Measurements from ENCODE around the gene SRPK2.
A peak's percentile ranks its signal among the peaks of the same experiment; 100 is the strongest.

SRPK2 gene

GRCh38 chr7:105389088-105389650 is 448 bp upstream of the SRPK2 start:
- peak overlapping the region; percentile 53 to 56 for H3K4me3 ChIP-seq (ENCODE audit: low read depth in 1 of 2, low read length in 1 of 2)
- H3K27me3 ChIP-seq, result peaks cover 38% of the 10 kb centered on the region
- H3K4me1 ChIP-seq (ENCODE audit: control insufficient read depth in 1 of 2, insufficient read depth in 1 of 2, low read depth in 1 of 2, low read length in 1 of 2), result peaks cover 13 to 14% of the 10 kb centered on the region in 2 experiments
- no peak for TF ChIP-seq CTCF (IDR thresholded peaks at IDR 0.05)
- H3K27ac ChIP-seq, result peak overlapping the region; percentile 86
- H3K36me3 ChIP-seq, result peaks cover 8% of the 10 kb centered on the region
- no peaks in the 10 kb centered on the region for H3K9me3 ChIP-seq

- Histone ChIP-seq H3K9me3 (no peaks in the 10 kb centered on the region), H3K27me3 (peaks cover 38% of the 10 kb centered on the region), H3K36me3 (peaks cover 8% of the 10 kb centered on the region), H3K27ac (peak overlapping the region; percentile 86), H3K4me3 (ENCODE audit: low read depth in 1 of 2, low read length in 1 of 2) (peak overlapping the region; percentile 78 to 92), H3K4me1 (ENCODE audit: control insufficient read depth in 1 of 2, insufficient read depth in 1 of 2, low read depth in 1 of 2, low read length in 1 of 2) (peaks cover 13 to 14% of the 10 kb centered on the region in 2 experiments)
- TF ChIP-seq CTCF (IDR thresholded peaks at IDR 0.05), result no peak
Observed at GRCh38 chr7:105387508-105388355, 989 bp downstream of the SRPK2 start.

GRCh38 chr7:105377903-105378302 is 10.8 kb downstream of the SRPK2 start:
- no peak for TF ChIP-seq CTCF (IDR thresholded peaks at IDR 0.05)
- Histone ChIP-seq H3K27ac (no peak overlapping the region), H3K27me3 (no peaks in the 10 kb centered on the region), H3K4me1 (ENCODE audit: control insufficient read depth in 1 of 2, insufficient read depth in 1 of 2, low read depth in 1 of 2, low read length in 1 of 2) (no peaks in the 10 kb centered on the region), H3K9me3 (no peaks in the 10 kb centered on the region), H3K4me3 (ENCODE audit: low read depth in 1 of 2, low read length in 1 of 2) (no peak overlapping the region), H3K36me3 (no peaks in the 10 kb centered on the region)

- no peak for TF ChIP-seq CTCF (IDR thresholded peaks at IDR 0.05)
- Histone ChIP-seq H3K4me1 (ENCODE audit: control insufficient read depth in 1 of 2, insufficient read depth in 1 of 2, low read depth in 1 of 2, low read length in 1 of 2) (no peaks in the 10 kb centered on the region), H3K27ac (no peak overlapping the region)
Observed at GRCh38 chr7:105376908-105377533, 11.7 kb downstream of the SRPK2 start.

GRCh38 chr7:105369944-105370343 is 18.8 kb downstream of the SRPK2 start:
- Histone ChIP-seq H3K27me3 (no peaks in the 10 kb centered on the region), H3K9me3 (no peaks in the 10 kb centered on the region), H3K27ac (no peak overlapping the region), H3K4me1 (ENCODE audit: control insufficient read depth in 1 of 2, insufficient read depth in 1 of 2, low read depth in 1 of 2, low read length in 1 of 2) (no peaks in the 10 kb centered on the region), H3K4me3 (ENCODE audit: low read depth in 1 of 2, low read length in 1 of 2) (no peak overlapping the region), H3K36me3 (peaks cover 5% of the 10 kb centered on the region)
- TF ChIP-seq CTCF (IDR thresholded peaks at IDR 0.05), result no peak

More at GRCh38 chr7:105376908-105377533, 11.7 kb downstream of the SRPK2 start:
- no peak overlapping the region for H3K4me3 ChIP-seq (ENCODE audit: low read depth in 1 of 2, low read length in 1 of 2)
- no peaks in the 10 kb centered on the region for H3K27me3 ChIP-seq
- no peaks in the 10 kb centered on the region for H3K9me3 ChIP-seq
- no peaks in the 10 kb centered on the region for H3K36me3 ChIP-seq
